SH-SY5Y (cell line): ENCODE data around the gene ACVR2B.

Experiments used
- GATA2 ChIP-seq: IDR thresholded peaks from 2 replicates; pipeline ENCODE4 v1.6.1; 2011; ENCODE audit warnings: mild to moderate bottlenecking, low read depth, low read length
- GATA3 ChIP-seq: IDR thresholded peaks from 2 replicates; pipeline ENCODE4 v1.6.1; 2011; ENCODE audit warnings: low read depth, mild to moderate bottlenecking, low read length, moderate library complexity

DNA sequence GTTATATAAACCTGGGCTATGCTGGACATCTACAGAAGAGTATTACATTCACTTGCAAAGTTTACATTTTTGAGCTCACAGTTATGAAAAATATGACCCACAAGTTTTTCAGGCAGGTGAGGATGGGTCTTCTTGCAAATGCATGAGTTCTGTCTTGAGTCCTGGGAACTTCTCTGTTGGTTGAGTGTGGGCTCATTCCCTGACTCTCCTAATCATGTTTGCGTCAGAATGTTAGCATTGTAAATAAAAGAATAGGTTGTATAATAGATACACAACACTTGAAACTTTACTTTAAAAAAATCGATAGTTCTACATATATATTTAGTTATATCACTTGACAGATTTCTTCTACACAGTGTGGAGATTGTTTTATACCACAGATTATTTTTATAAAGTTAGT, 35.3 kb downstream of the ACVR2B start:
- TF ChIP-seq GATA2 (no peak), GATA3 (no peak)
